A549 (cell line): ENCODE results near the gene TRNAU1AP.

Experiments used
- EP300 ChIP-seq, 2 experiments: fragments of >200 bp; sonication (Bioruptor Twin); formaldehyde crosslinking; IDR thresholded peaks; 2 replicates in 1 of 2; 3 replicates in 1 of 2; pipeline ENCODE4 v1.6.1; 2016 to 2017
- POLR2A ChIP-seq: IDR thresholded peaks from 2 replicates; pipeline ENCODE4 v1.6.1; 2012; ENCODE audit warnings: mild to moderate bottlenecking, low read length
- RFX5 ChIP-seq: fragments of 450-650 bp; IDR thresholded peaks from 2 replicates; pipeline ENCODE4 v1.7.1; 2014; ENCODE audit warnings: antibody characterized with exemption, mild to moderate bottlenecking, moderate library complexity
- TF ChIP-seq, protein P1 (sequence below): fragments of >200 bp; sonication (Bioruptor Twin); formaldehyde crosslinking; IDR thresholded peaks from 3 replicates; pipeline ENCODE4 v1.5.1; 2016

DNA sequence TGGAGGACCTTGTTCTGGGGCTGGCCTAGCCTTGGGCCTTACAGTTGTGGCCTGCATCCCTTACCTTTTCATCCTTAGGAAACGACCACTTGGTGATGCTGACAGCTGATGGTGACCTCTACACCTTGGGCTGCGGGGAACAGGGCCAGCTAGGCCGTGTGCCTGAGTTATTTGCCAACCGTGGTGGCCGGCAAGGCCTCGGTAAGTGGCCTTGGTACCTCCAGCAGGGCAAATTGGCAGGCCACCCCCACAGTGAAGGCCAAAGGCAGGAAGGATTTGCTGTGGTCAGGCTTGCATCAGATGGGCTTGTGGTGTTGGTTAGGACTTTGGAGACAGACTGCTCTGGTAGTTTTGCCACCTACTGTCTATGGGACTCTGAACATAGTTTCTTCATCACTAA is 17.7 kb upstream of the TRNAU1AP start:
- TF ChIP-seq, protein P1, sequence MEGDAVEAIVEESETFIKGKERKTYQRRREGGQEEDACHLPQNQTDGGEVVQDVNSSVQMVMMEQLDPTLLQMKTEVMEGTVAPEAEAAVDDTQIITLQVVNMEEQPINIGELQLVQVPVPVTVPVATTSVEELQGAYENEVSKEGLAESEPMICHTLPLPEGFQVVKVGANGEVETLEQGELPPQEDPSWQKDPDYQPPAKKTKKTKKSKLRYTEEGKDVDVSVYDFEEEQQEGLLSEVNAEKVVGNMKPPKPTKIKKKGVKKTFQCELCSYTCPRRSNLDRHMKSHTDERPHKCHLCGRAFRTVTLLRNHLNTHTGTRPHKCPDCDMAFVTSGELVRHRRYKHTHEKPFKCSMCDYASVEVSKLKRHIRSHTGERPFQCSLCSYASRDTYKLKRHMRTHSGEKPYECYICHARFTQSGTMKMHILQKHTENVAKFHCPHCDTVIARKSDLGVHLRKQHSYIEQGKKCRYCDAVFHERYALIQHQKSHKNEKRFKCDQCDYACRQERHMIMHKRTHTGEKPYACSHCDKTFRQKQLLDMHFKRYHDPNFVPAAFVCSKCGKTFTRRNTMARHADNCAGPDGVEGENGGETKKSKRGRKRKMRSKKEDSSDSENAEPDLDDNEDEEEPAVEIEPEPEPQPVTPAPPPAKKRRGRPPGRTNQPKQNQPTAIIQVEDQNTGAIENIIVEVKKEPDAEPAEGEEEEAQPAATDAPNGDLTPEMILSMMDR = no peak
- no peak for TF ChIP-seq EP300 (IDR thresholded peaks at IDR 0.05)
- TF ChIP-seq POLR2A = no peak
- no peak for TF ChIP-seq RFX5
